NCI-H345 treated with DMSO at 0.1 percent for 48 hours (cell line): ENCODE data around the gene DHRS3.
"Not testable (repeated sequence)": the region's sequence is repeated elsewhere in the genome, so short reads cannot be mapped to it uniquely, and the experiment has no call there.

Source experiments
- DNase-seq: peaks from one replicate; lab custom pipeline; 2025; ENCODE audit not compliant: unreplicated experiment; lab: John Stamatoyannopoulos, UW

The DHRS3 gene

DNA sequence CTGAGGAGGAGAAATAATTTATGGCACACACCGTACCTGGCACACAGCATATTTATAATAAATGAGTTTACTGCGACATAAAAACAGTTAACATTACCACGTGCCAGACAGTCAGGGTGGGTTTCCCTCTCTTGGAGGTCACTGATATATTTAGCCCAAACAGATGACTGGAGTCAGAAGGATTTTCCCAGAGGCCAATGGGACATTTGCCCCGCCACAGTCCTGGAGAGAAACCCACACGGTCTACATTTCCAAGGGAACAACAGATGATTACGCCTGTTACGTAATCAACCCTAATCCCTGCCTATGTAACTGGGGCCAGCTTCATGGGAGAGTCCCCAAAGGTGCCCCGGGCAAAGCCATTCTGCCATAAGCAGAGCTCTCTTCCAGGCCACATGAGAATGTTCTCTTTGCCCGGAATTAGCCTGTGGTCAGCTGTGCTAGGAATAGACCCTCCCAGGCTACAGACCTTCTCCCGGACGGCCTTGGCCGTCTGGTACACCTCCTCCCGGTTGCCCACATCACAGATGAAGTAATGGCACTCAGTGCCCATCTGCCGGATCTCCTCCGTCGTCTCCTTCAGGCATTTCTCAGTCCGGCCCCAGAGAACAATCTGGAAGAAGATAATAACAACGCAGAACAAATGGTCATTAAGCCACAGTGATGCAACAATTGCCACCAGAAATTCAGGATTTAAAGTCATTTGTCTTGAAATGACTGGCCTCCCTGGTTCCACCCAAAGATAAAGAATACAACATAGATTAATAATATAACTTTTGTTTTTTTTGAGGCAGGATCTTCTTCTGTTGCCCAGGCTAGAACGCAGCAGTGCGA is 37.7 kb downstream of the DHRS3 start:
- DNase-seq = no peak

- DNase-seq = no peak
These were observed 39.1 kb downstream of the DHRS3 start for GRCh38 chr1:12578860-12579422.

DNA sequence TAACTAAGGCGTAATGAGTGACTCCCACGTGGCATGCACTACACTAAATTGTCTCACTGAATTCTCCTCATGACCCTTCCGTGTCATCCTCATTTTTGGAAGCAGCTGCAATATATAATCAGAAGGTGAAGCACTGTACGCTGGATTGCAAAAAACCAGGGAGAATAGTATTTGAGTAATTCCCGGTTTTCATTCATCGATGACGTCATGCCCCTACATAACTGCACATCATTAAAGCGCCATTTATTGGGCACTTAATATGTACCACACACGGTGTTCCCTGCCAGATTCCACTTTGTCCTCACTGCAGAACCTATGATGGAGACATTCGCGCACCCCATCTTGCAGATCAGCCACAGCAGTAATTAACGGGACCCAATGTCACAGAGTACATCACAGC is 41.0 kb downstream of the DHRS3 start:
- DNase-seq = no peak

- DNase-seq = no peak
These were observed 43.3 kb downstream of the DHRS3 start for GRCh38 chr1:12574757-12575139.

DNA sequence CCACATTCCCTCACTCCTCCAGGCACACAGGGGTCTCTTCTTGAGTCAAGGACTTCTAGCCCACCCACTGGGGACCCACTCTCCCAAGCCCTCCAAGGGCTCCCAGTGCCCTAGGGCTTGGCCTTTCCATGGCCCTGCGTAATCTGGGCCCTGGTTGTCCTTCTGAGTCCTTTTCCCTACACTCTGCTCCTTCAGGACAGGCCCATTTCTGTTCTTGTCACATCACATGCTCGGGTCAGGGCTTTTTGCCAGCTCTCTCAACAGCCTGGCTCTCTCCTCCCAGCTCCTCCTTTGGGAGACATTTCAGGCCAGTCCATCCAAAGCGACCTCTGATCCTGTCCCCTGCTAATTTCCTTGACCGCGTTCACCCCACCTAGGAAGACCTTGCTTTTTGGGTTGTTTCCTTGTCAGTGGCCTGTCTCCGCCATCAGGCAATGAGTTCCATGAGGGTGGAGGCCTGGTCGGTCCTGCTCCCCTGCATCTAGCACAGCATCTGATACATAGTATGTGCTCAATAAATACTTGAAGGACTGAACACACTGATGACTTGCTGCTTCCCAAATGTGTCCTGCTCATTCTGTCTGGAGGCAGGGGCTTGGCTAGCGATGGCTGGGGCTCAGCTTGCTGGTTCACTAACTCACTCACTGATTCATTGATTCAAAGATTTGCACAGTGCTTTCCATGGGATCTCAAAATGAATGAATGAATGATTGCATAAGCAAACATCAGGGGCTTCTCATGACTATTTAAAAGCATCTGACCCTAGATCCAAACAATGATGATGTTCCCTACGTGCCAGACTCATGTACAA is 44.8 kb downstream of the DHRS3 start:
- DNase-seq = no peak

GRCh38 chr1:12572522-12572921 is 45.5 kb downstream of the DHRS3 start:
- no peak for DNase-seq

- no peak for DNase-seq
These were observed 47.7 kb downstream of the DHRS3 start for GRCh38 chr1:12570291-12570690.

DNA sequence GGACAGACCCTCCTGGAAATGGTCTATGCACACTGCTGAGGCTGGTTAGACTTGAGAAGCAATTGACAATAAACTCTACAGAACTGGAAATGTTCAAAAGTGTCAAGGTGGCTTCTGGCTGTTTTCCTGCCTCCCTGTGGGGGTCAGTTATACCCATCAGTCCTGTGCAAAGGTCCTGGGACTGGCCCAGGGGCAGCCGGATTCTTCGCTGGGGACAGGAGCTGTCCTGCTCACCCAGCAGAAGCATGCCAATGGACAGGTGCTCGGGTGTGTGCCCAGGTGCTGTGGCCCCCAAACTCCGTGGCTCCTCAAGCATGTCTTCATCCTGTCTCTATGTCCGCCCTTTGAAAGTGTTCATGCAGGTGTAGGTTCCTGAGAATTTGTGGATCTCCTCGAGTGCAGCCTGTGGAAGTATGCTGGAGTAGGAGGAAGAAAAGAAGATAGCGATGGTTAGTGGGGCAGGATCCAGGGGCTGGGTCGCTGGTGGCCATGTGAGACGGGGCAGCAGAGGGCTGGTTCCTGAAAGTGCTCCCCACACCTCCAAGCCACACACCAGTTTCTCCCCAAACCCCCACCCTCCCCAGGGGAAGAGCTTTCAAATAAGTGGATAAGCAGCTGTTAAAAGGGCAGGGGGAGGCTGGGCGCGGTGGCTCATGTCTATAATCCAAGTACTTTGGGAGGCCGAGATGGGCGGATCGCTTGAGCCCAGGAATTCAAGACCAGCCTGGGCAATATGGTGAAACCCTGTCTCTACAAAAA is 49.8 kb downstream of the DHRS3 start:
- DNase-seq = no peak

DNA sequence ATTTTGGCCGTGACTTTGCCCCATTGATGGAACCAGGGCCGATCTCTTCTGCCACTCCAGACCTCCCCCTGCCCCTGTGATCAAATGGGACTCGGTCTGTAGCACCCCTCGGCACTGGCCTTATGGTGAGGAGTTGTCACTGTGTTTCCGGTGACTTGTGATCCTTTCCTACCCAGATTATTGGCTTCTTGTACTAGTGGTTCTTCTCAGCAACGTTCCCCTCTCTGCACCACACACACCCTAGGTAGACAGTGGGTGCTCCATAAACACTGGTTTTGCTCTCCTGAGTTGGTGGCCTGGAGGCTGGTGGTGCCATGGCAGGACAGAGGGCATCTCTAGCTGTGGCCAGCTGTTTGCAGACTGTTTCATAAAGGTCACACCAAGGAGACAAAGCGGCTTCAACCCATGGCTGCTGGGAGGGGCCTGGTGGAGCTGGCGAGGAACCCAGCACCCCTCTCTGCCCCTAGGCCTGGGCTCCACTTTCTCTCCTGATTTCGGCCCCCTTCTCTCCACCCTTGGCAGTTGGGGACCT is 50.7 kb downstream of the DHRS3 start:
- no peak for DNase-seq

- DNase-seq = no peak
These were observed 51.3 kb downstream of the DHRS3 start for GRCh38 chr1:12566484-12567287.

DNA sequence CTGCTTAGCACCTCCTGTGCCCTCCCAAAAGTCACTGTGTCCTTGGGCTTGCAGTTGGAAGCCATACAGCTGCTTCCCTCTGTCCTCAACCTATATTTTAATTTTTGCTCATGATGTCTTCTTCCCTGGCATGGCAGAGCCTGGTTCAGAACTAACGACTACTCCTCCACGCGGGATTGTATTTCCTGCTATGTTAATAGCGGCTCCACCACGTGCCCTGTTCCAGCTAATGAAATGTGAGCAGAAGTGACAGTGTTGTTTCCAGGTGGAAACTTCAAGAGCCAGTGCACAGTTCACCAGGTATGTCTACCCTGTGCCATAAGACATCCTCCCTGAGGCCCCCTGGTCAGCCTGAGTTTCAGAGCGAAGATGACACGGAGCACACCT is 52.1 kb downstream of the DHRS3 start:
- DNase-seq = no peak

DNA sequence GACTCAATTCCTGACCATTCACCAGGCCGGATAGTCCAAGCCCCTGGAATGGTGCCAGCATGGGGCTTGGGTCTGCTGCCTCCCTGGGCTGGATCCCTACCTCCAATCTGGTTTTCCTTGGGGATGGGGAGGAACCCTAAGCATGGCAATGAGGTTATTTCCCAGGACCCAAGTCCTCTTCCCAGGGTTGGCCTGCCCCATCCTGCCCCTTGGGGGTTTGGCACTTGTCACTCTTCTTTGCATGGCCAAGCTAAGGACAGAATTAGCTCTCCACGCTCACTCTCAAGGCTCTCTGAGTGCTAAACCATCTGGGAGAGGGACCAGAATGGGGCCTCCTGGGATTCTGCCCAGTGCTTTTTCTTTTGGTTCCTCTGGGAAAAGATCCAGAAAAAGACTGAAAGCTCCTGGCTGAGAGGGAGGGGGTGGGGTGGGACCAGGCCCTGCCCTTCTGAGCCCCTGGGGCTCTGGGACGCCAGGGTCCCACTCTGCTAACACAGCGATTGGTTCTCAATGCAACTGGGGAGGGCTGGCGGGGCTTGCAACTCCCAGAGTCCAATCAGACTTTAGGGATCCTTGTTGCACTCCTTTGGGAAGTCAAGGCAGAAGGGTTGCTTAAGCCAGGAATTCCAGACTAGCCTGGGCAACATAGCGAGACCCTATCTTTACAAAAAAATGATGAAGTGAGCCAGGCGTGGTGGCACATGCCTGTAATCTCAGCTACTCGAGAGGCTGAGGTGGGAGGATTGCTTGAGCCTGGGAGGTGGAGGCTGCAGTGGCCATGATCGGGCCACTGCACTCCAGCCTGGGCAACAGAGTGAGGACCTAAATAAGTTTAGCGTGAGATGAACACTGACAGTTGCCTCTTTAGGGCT is 52.7 kb downstream of the DHRS3 start:
- DNase-seq = no peak

DNA sequence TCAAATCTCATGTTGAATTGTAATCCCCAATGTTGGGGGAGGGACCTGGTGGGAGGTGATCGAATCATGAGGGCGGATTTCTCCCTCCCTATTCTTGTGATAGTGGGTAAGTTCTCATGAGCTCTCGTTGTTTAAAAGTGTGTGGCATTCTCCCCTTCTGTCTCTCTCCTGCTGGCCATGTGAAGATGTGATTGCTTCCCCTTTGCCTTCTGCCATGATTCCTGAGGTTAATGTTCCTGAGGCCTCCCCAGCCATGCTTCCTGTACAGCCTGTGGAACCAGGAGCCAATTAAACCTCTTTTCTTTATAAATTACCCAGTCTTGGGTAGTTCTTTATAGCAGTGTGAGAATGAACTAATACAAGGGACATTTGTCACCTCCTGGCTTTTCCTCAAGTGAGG is 53.8 kb downstream of the DHRS3 start:
- DNase-seq = not testable (repeated sequence)

GRCh38 chr1:12562955-12563576 is 54.9 kb downstream of the DHRS3 start:
- no peak for DNase-seq

DNA sequence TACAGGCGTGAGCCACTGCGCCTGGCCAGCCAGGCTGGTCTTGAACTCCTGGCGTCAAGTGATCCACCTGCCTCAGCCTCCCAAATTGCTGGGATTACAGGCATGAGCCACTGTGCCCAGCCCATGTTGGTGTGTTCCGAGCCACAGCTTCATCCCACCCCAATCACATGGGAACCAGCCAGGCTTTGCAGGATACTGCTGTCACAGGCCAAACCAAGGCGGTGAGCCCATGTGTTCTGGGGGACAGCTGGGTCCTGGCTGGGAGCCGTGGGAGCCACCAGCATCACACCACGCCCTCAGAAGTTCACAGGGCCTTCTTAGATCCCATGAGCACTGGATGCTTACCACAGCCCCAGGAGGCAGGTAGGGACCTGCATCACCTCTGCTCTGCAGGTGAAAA is 56.9 kb downstream of the DHRS3 start:
- DNase-seq = no peak

- DNase-seq = no peak
These were observed 60.8 kb downstream of the DHRS3 start for GRCh38 chr1:12556957-12557935.

GRCh38 chr1:12556368-12556930 is 61.6 kb downstream of the DHRS3 start:
- no peak for DNase-seq
